Tibial nerve (tissue), 4 donors: ENCODE data around the gene ERFL. TPM values are rescaled to one million over a fixed set of nuclear protein-coding genes. Genes with fewer than 3 reads are reported as not detected.
A peak's percentile ranks its signal among the peaks of the same experiment; 100 is the strongest.

Experiments used
- DNase-seq, 2 donors: peaks; one replicate each; pipeline ENCODE4 v3.0.0-alpha.2; 2019; ENCODE audit warnings: low spot score in 2 of 2
- H3K27ac ChIP-seq, 4 donors: fragments of 200-600 bp; sonication (generic) in 3 of 4; one replicate each; pipeline ENCODE4 v1.5.1; 2017 to 2019; ENCODE audit warnings: mild to moderate bottlenecking in 1 of 4
- H3K27me3 ChIP-seq, 2 donors: fragments of 200-600 bp; sonication (generic) in 1 of 2; one replicate each; pipeline versions ENCODE4 v1.5.1 to v1.6.0; 2017 to 2019
- H3K36me3 ChIP-seq, 3 donors: fragments of 200-600 bp; sonication (generic); one replicate each; pipeline ENCODE4 v1.5.1; 2018 to 2019
- H3K4me1 ChIP-seq, 4 donors: fragments of 200-600 bp; sonication (generic) in 3 of 4; one replicate each; pipeline ENCODE4 v1.5.1; 2017 to 2019
- H3K4me3 ChIP-seq, 4 donors: fragments of 200-600 bp; sonication (generic) in 3 of 4; one replicate each; pipeline ENCODE4 v1.5.1; 2017 to 2019; ENCODE audit warnings: mild to moderate bottlenecking in 1 of 4, moderate library complexity in 1 of 4
- H3K9me3 ChIP-seq, 4 donors: fragments of 200-600 bp; sonication (generic) in 3 of 4; one replicate each; pipeline ENCODE4 v1.5.1; 2017 to 2019
- CTCF ChIP-seq, 5 experiments: fragments of 200-600 bp in 3 of 5; fragments of 450-650 bp in 2 of 5; sonication (generic) in 3 of 5; IDR thresholded peaks; one replicate each; pipeline ENCODE4 v1.5.1; 2016 to 2019; ENCODE audit warnings: antibody characterized with exemption in 5 of 5, mild to moderate bottlenecking in 3 of 5, moderate library complexity in 2 of 5
- EP300 ChIP-seq, 2 donors: sonication (generic); formaldehyde crosslinking; IDR thresholded peaks; one replicate each; pipeline ENCODE4 v1.6.1; 2017; ENCODE audit warnings: antibody characterized with exemption in 2 of 2, mild to moderate bottlenecking in 1 of 2
- POLR2A ChIP-seq, 2 donors: fragments of 450-650 bp; IDR thresholded peaks; one replicate each; pipeline ENCODE4 v1.6.1; 2017; ENCODE audit warnings: antibody characterized with exemption in 2 of 2, mild to moderate bottlenecking in 2 of 2, moderate library complexity in 2 of 2
- WGBS, 2 donors: methylation state at CpG; one replicate each; pipeline ENCODE4 v1.1.5; 2018; 5-methylcytosine and 5-hydroxymethylcytosine counted together
- total RNA-seq, 4 donors: library from RNA; depleted of rRNA; stranded (reverse); fragments of >200 nt; gene quantifications; one replicate each; pipeline ENCODE4 v1.1.0, GENCODE V29; 2016

The ERFL gene
- total RNA-seq, 4 donors from 2014 or later: 0.30 to 0.59 (median 0.42) TPM; not detected in 1

- Histone ChIP-seq H3K36me3 (peaks cover 0 to 56% (median 8%) of the 10 kb centered on the region in 3 donors), H3K4me3 (no peak overlapping the region), H3K27me3 (no peaks in the 10 kb centered on the region), H3K27ac (peak overlapping the region in 1 of 4 donors; percentile 26), H3K4me1 (peaks cover 0 to 18% (median 5%) of the 10 kb centered on the region in 4 donors), H3K9me3 (no peaks in the 10 kb centered on the region)
- DNase-seq: no peak
- TF ChIP-seq POLR2A (IDR thresholded peaks at IDR 0.05) (no peak), EP300 (IDR thresholded peaks at IDR 0.05) (no peak), CTCF (IDR thresholded peaks at IDR 0.05) (no peak)
- WGBS, 2 donors: 91% methylated on average over 12 of the region's 12 CpGs
These were observed 55.9 kb downstream of the ERFL start for GRCh38 chr19:41872384-41872774.

GRCh38 chr19:41871573-41872383 is 56.5 kb downstream of the ERFL start:
- Histone ChIP-seq H3K27me3 (no peaks in the 10 kb centered on the region), H3K36me3 (peaks cover 0 to 62% (median 8%) of the 10 kb centered on the region in 3 donors), H3K4me3 (no peak overlapping the region), H3K9me3 (no peaks in the 10 kb centered on the region), H3K27ac (peak overlapping the region in 1 of 4 donors; percentile 35), H3K4me1 (peaks cover 0 to 18% (median 6%) of the 10 kb centered on the region in 4 donors)
- no peak for DNase-seq
- 60 to 69% methylated on average over 12 to 13 of the region's 16 CpGs for WGBS, 2 donors
- no peak for TF ChIP-seq EP300 (IDR thresholded peaks at IDR 0.05)
- no peak for TF ChIP-seq CTCF (IDR thresholded peaks at IDR 0.05)
- TF ChIP-seq POLR2A (IDR thresholded peaks at IDR 0.05): no peak

GRCh38 chr19:41870401-41870873 is 57.8 kb downstream of the ERFL start:
- TF ChIP-seq EP300 (IDR thresholded peaks at IDR 0.05) (no peak), CTCF (IDR thresholded peaks at IDR 0.05) (no peak), POLR2A (IDR thresholded peaks at IDR 0.05) (no peak)
- H3K36me3 ChIP-seq: peaks cover 0 to 73% (median 8%) of the 10 kb centered on the region in 3 donors
- 52 to 83% methylated on average over 3 of the region's 3 CpGs for WGBS, 2 donors
- peaks cover 0 to 23% (median 8%) of the 10 kb centered on the region in 4 donors for H3K4me1 ChIP-seq
- DNase-seq: no peak
- H3K4me3 ChIP-seq: no peak overlapping the region
- H3K9me3 ChIP-seq: no peaks in the 10 kb centered on the region
- H3K27me3 ChIP-seq: no peaks in the 10 kb centered on the region
- peak overlapping the region in 1 of 4 donors; percentile 45 for H3K27ac ChIP-seq

GRCh38 chr19:41869374-41869955 is 58.8 kb downstream of the ERFL start:
- Histone ChIP-seq H3K9me3 (no peaks in the 10 kb centered on the region), H3K4me1 (peaks cover 0 to 30% (median 8%) of the 10 kb centered on the region in 4 donors), H3K4me3 (no peak overlapping the region), H3K27ac (peak overlapping the region in 1 of 4 donors; percentile 45), H3K27me3 (no peaks in the 10 kb centered on the region), H3K36me3 (peaks cover 0 to 82% (median 8%) of the 10 kb centered on the region in 3 donors)
- TF ChIP-seq EP300 (IDR thresholded peaks at IDR 0.05) (no peak), POLR2A (IDR thresholded peaks at IDR 0.05) (no peak), CTCF (IDR thresholded peaks at IDR 0.05) (no peak)
- whole genome bisulfite sequencing, 2 donors: 71 to 84% methylated on average over 13 of the region's 13 CpGs
- no peak for DNase-seq

- no peaks in the 10 kb centered on the region for H3K9me3 ChIP-seq
- H3K4me3 ChIP-seq: no peak overlapping the region
- TF ChIP-seq POLR2A (IDR thresholded peaks at IDR 0.05) (no peak), CTCF (IDR thresholded peaks at IDR 0.05) (no peak), EP300 (IDR thresholded peaks at IDR 0.05) (no peak)
- peaks cover 0 to 88% (median 8%) of the 10 kb centered on the region in 3 donors for H3K36me3 ChIP-seq
- no peaks in the 10 kb centered on the region for H3K27me3 ChIP-seq
- no peak for DNase-seq
- peaks cover 0 to 35% (median 8%) of the 10 kb centered on the region in 4 donors for H3K4me1 ChIP-seq
- WGBS, 2 donors: 82 to 86% methylated on average over 12 of the region's 12 CpGs
- no peak overlapping the region for H3K27ac ChIP-seq
These were observed 59.3 kb downstream of the ERFL start for GRCh38 chr19:41868989-41869300.
